NB4 (cell line): Measurements from ENCODE around the gene CYBB.

Experiments
- DNase-seq: peaks from one replicate; pipeline ENCODE4 v3.0.0; 2010; ENCODE audit warnings: low read depth
- H3K4me3 ChIP-seq: one replicate; pipeline ENCODE4 v1.5.1; 2011; ENCODE audit warnings: mild to moderate bottlenecking, low read depth, low read length, moderate library complexity
- MYC ChIP-seq: IDR thresholded peaks from 2 replicates; pipeline ENCODE4 v1.6.1; 2011; ENCODE audit warnings: low read depth, low read length
- POLR2A ChIP-seq: IDR thresholded peaks from 2 replicates; pipeline ENCODE4 v1.6.1; 2011; ENCODE audit warnings: mild to moderate bottlenecking; ENCODE audit not compliant: insufficient read length; ENCODE audit errors: extremely low read depth
- TF ChIP-seq, protein P1 (sequence below): IDR thresholded peaks from one replicate; pipeline ENCODE4 v1.5.1; 2012; ENCODE audit warnings: low read depth, low read length
- TF ChIP-seq, protein P2 (sequence below): IDR thresholded peaks from 2 replicates; pipeline ENCODE4 v1.6.1; 2011; ENCODE audit warnings: low read depth, low read length

Gene CYBB

DNA sequence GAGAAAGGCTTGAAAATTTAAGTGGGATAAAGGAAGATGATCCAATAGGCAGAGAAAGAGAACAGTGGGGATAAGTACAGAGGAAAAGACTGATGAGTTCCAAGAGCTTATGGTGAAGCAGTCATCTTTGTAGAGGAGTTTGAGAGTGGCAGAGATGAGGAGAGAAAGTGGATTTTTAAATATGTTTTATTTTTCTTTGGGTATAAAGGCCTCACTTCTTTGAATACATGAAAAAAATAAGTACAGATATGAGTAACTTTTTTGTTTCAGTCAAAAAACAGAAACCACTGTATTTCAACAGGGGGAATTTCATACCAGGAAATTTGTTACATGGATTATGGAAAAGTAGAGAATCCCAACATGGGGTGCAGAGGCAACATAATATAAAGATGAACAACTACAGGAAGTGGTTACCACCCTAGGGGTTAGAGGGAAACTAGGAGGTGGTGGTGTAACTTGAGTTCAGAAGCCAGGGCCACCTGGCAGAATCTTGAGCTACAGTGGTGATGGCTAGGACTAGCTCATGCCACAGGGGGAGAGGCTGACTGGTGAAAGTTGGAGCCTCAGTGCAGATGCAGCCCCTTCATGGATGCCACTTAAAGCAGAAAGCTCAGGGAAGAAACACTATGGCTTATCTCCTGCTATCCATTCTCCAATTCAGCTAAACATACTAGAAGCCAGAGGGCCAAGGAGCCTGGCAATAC is 3.4 kb upstream of the CYBB start:
- peak; percentile 81 for DNase-seq
- TF ChIP-seq POLR2A: no peak
- TF ChIP-seq, protein P1, sequence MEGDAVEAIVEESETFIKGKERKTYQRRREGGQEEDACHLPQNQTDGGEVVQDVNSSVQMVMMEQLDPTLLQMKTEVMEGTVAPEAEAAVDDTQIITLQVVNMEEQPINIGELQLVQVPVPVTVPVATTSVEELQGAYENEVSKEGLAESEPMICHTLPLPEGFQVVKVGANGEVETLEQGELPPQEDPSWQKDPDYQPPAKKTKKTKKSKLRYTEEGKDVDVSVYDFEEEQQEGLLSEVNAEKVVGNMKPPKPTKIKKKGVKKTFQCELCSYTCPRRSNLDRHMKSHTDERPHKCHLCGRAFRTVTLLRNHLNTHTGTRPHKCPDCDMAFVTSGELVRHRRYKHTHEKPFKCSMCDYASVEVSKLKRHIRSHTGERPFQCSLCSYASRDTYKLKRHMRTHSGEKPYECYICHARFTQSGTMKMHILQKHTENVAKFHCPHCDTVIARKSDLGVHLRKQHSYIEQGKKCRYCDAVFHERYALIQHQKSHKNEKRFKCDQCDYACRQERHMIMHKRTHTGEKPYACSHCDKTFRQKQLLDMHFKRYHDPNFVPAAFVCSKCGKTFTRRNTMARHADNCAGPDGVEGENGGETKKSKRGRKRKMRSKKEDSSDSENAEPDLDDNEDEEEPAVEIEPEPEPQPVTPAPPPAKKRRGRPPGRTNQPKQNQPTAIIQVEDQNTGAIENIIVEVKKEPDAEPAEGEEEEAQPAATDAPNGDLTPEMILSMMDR: no peak
- TF ChIP-seq MYC: no peak
- TF ChIP-seq, protein P2, sequence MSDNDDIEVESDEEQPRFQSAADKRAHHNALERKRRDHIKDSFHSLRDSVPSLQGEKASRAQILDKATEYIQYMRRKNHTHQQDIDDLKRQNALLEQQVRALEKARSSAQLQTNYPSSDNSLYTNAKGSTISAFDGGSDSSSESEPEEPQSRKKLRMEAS: no peak
- no peak overlapping the region for H3K4me3 ChIP-seq

DNA sequence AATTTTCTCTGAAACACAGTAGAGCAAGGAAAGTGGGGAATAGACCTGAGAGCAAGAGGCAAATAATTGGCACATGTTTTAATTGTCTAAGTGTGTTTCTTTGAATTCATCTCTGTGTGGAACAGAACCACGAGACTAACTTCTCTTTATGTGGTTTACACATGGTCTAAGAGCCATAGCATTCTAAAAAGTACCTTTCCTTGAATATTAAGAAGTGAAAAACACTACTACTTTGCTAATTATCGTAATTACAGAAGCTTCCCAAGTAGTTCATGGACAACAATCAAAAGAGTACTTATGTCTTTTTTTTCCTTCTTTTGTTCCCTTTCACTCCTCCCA is 2.9 kb upstream of the CYBB start:
- no peak overlapping the region for H3K4me3 ChIP-seq
- DNase-seq: no peak
- no peak for TF ChIP-seq POLR2A
- TF ChIP-seq MYC: no peak
- TF ChIP-seq, protein P1: no peak
- TF ChIP-seq, protein P2: no peak

DNA sequence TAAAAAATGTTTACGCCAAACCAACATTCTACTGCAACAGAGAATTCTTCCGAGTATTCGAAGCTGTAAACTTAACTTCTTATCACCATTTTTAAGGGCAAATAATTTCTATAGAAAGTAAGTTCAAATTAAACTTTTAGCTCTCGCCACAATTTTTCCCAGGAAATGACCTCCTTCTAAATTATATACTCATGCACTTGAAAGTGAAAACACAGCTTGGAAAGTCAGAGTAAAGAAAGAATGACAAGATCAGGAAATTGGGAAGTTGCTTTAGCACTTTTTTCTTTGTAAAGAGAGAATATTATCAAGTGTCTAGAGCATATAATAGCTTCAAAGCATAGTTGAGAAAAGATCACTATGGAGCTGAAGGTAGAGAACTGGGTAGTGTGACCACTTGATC is 1.2 kb downstream of the CYBB start:
- no peak for DNase-seq
- no peak for TF ChIP-seq POLR2A
- TF ChIP-seq, protein P2: no peak
- TF ChIP-seq, protein P1: no peak
- no peak for TF ChIP-seq MYC
- peak overlapping the region; percentile 71 for H3K4me3 ChIP-seq

DNA sequence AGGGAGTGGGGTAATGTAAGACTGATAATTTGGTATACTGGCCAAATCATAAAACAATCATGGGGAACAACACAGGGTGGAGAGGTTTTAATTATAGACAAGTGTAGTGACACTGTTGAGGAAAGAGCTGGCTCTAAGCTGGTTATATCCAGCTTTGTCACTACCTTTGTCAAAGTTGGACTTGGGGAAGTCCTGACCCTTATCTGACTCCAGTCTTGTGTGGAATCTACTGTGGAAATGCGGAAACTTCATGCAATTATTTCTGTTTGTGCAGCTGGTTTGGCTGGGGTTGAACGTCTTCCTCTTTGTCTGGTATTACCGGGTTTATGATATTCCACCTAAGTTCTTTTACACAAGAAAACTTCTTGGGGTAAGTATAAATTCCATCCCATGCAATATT is 2.0 kb downstream of the CYBB start:
- DNase-seq: no peak
- peak overlapping the region; percentile 71 for H3K4me3 ChIP-seq
- TF ChIP-seq, protein P2: no peak
- TF ChIP-seq, protein P1: no peak
- TF ChIP-seq POLR2A: no peak
- TF ChIP-seq MYC: no peak

DNA sequence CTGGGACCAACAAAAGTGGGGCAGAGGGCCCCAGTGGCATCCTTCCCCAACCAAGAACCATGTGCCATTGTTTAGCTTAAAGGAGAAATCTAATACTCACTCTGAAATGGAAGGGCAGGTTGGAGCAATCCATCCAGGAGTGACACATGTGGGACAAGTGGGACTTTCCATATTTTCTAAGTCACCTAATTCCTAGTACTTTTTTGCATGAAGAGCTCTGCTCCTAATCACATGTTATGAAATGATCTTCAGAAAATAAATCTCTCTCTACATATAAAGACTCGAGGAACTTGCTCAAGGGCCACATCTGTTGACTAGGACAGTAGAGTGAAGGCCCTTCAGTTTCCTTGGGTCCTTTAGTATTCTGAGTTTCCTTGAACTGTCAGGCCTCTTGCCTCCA is 2.5 kb downstream of the CYBB start:
- TF ChIP-seq, protein P1: no peak
- TF ChIP-seq, protein P2: no peak
- TF ChIP-seq POLR2A: no peak
- TF ChIP-seq MYC: no peak
- H3K4me3 ChIP-seq: peak overlapping the region; percentile 71
- no peak for DNase-seq

DNA sequence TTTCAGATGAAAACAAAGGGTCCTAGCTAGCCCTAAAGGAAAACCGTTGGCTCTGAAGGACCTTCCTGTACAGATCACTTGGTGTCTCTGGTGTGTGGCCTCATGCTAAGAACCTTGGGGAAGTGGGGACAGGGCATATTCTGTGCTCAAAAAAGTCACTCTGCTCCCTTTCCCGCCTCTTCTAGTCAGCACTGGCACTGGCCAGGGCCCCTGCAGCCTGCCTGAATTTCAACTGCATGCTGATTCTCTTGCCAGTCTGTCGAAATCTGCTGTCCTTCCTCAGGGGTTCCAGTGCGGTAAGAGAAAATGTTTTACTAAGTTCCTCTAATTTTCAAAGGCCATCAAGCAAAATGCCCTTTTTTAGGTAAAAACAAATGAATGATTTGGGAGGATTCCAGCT is 3.4 kb downstream of the CYBB start:
- peak overlapping the region; percentile 28 for H3K4me3 ChIP-seq
- DNase-seq: peak; percentile 83
- TF ChIP-seq, protein P2: peak; percentile 43; the same call in 1 of the 2 replicates
- TF ChIP-seq POLR2A: no peak
